Measurements from ENCODE around the gene NOX4.
"Not testable (repeated sequence)": the region's sequence is repeated elsewhere in the genome, so short reads cannot be mapped to it uniquely, and the experiment has no call there.

NOX4 gene

GRCh38 chr11:89433278-89433677 is 57.9 kb downstream of the NOX4 start:
- no peaks in the 10 kb centered on the region for H3K4me1 ChIP-seq (ENCODE audit: control insufficient read depth, insufficient read depth, low read length, poor library complexity, severe bottlenecking)
- H3K36me3 ChIP-seq (ENCODE audit: control insufficient read depth, insufficient read depth, low read length), result peaks cover 4% of the 10 kb centered on the region
- 90 to 100% methylated on average over 1 of the region's 1 CpG for WGBS, 2 experiments (ENCODE audit: insufficient coverage in 2 of 2)
- no peaks in the 10 kb centered on the region for H3K9me3 ChIP-seq (ENCODE audit: control insufficient read depth, low read length)
- no peak overlapping the region for H3K27ac ChIP-seq (ENCODE audit: low read depth, low read length, severe bottlenecking)
- no peak overlapping the region for H3K4me3 ChIP-seq (ENCODE audit: extremely low read depth, insufficient read depth, low read length, poor library complexity, severe bottlenecking)

DNA sequence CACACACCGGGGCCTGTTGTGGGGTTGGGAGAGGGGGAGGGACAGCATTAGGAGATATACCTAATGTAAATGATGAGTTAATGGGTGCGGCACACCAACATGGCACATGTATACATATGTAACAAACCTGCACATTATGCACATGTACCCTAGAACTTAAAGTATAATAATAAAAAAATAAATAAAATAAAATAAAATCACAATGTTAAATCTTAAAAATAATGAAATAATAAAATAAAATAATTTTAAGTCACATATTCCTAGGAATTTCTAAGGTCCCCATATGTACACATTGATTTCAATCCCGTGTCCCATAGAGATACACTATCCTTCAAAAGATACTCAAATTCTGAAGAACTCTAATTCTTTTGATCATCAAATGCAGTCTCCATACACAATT is 59.0 kb downstream of the NOX4 start:
- WGBS, 2 experiments (ENCODE audit: insufficient coverage in 2 of 2), result 100% methylated on average over 1 of the region's 3 CpGs
- not testable (repeated sequence) for H3K27ac ChIP-seq (ENCODE audit: low read depth, low read length, severe bottlenecking); H3K9me3 ChIP-seq (ENCODE audit: control insufficient read depth, low read length); H3K36me3 ChIP-seq (ENCODE audit: control insufficient read depth, insufficient read depth, low read length); H3K4me3 ChIP-seq (ENCODE audit: extremely low read depth, insufficient read depth, low read length, poor library complexity, severe bottlenecking); H3K4me1 ChIP-seq (ENCODE audit: control insufficient read depth, insufficient read depth, low read length, poor library complexity, severe bottlenecking)

DNA sequence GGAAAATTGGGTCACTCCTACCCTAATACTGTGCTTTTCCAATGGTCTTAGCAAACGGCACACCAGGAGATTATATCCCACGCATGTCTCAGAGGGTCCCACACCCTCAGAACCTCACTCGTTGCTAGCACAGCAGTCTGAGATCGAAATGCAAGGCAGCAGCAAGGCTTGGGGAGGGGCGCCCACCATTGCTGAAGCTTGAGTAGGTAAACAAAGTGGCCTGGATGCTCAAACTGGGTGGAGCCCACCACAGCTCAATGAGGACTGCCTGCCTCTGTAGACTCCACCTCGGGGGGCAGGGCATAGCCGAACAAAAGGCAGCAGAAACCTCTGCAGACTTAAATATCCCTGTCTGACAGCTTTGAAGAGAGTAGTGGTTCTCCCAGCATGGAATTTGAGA is 64.7 kb downstream of the NOX4 start:
- H3K9me3 ChIP-seq (ENCODE audit: control insufficient read depth, low read length); H3K36me3 ChIP-seq (ENCODE audit: control insufficient read depth, insufficient read depth, low read length); H3K27ac ChIP-seq (ENCODE audit: low read depth, low read length, severe bottlenecking); H3K4me1 ChIP-seq (ENCODE audit: control insufficient read depth, insufficient read depth, low read length, poor library complexity, severe bottlenecking); H3K4me3 ChIP-seq (ENCODE audit: extremely low read depth, insufficient read depth, low read length, poor library complexity, severe bottlenecking): not testable (repeated sequence)
- 84 to 100% methylated on average over 3 to 5 of the region's 7 CpGs for WGBS, 2 experiments (ENCODE audit: insufficient coverage in 2 of 2)

DNA sequence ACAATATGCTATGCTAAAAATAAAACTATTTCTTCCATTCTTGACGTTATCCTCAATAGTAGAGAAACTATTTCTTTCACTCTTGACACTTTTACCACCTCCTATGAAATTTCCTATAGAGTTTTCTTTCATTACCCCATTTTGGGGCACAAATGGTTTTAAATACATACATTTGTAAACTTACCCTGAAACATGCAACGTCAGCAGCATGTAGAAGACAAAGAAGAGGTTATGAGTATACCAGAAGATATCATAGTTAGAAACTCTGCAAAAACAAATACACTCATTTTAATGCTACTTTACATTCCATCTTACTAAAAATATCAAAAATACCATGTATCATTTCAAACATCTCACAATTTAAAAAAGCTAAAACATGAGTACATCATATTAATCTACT is 69.5 kb downstream of the NOX4 start:
- Histone ChIP-seq H3K36me3 (ENCODE audit: control insufficient read depth, insufficient read depth, low read length) (no peaks in the 10 kb centered on the region), H3K4me3 (ENCODE audit: extremely low read depth, insufficient read depth, low read length, poor library complexity, severe bottlenecking) (no peak overlapping the region), H3K27ac (ENCODE audit: low read depth, low read length, severe bottlenecking) (no peak overlapping the region), H3K9me3 (ENCODE audit: control insufficient read depth, low read length) (peaks cover 4% of the 10 kb centered on the region), H3K4me1 (ENCODE audit: control insufficient read depth, insufficient read depth, low read length, poor library complexity, severe bottlenecking) (no peaks in the 10 kb centered on the region)
- WGBS, 2 experiments (ENCODE audit: insufficient coverage in 2 of 2), result 80 to 100% methylated on average over 1 of the region's 2 CpGs

DNA sequence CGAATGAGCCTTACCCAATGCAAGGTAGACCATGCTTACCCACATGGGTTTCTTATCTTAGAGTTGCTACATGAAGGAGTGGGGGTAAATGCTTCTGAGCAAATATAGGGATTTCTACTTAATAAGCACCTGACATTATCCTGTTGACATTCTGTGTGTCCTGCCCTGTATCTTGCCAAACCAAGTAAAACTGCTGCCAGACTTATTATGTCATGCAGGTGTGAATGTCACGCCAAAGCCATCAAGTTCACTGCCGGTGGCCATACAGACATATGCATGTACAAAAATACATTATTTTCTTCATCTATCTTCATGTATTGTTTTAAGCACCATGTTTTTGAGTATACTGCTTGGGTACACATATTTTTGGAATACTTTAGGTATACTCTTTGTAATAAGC is 70.2 kb downstream of the NOX4 start:
- no peaks in the 10 kb centered on the region for H3K36me3 ChIP-seq (ENCODE audit: control insufficient read depth, insufficient read depth, low read length)
- WGBS, 2 experiments (ENCODE audit: insufficient coverage in 2 of 2), result 100% methylated on average over 1 of the region's 3 CpGs; no CpG with 5 or more reads in 1 of the 2 experiments
- no peak overlapping the region for H3K27ac ChIP-seq (ENCODE audit: low read depth, low read length, severe bottlenecking)
- no peaks in the 10 kb centered on the region for H3K4me1 ChIP-seq (ENCODE audit: control insufficient read depth, insufficient read depth, low read length, poor library complexity, severe bottlenecking)
- H3K4me3 ChIP-seq (ENCODE audit: extremely low read depth, insufficient read depth, low read length, poor library complexity, severe bottlenecking), result no peak overlapping the region
- H3K9me3 ChIP-seq (ENCODE audit: control insufficient read depth, low read length), result no peaks in the 10 kb centered on the region

DNA sequence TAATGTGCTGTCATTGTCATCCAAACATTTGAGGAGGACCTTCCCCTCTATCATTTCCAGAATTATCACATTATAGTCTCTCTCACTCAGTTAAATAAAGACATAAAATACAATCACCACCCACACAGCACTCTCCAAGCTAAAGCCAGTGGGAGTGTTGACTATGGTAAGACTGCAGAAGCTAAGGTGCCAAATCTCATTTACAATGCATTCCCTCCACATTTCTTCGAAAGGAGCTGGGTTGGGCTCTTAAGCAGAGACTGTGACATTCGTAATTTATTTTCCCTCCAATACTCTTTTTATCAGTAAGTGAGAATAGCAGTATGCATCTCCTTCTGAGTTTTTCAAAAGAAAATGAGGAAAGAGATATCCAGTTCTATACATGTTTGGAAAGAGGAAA is 74.2 kb downstream of the NOX4 start:
- no CpG with 5 or more reads among the region's 2 CpGs for WGBS, 2 experiments (ENCODE audit: insufficient coverage in 2 of 2)
- no peaks in the 10 kb centered on the region for H3K9me3 ChIP-seq (ENCODE audit: control insufficient read depth, low read length)

GRCh38 chr11:89411112-89411511 is 80.1 kb downstream of the NOX4 start:
- H3K4me1 ChIP-seq (ENCODE audit: control insufficient read depth, insufficient read depth, low read length, poor library complexity, severe bottlenecking); H3K4me3 ChIP-seq (ENCODE audit: extremely low read depth, insufficient read depth, low read length, poor library complexity, severe bottlenecking); H3K36me3 ChIP-seq (ENCODE audit: control insufficient read depth, insufficient read depth, low read length); H3K9me3 ChIP-seq (ENCODE audit: control insufficient read depth, low read length); H3K27ac ChIP-seq (ENCODE audit: low read depth, low read length, severe bottlenecking): not testable (repeated sequence)
- WGBS, 2 experiments (ENCODE audit: insufficient coverage in 2 of 2), result 93 to 100% methylated on average over 3 of the region's 3 CpGs

More for the DNA sequence above, 74.2 kb downstream of the NOX4 start:
- Histone ChIP-seq H3K36me3 (ENCODE audit: control insufficient read depth, insufficient read depth, low read length) (no peaks in the 10 kb centered on the region), H3K27ac (ENCODE audit: low read depth, low read length, severe bottlenecking) (no peak overlapping the region), H3K4me1 (ENCODE audit: control insufficient read depth, insufficient read depth, low read length, poor library complexity, severe bottlenecking) (no peaks in the 10 kb centered on the region), H3K4me3 (ENCODE audit: extremely low read depth, insufficient read depth, low read length, poor library complexity, severe bottlenecking) (no peak overlapping the region)

- not testable (repeated sequence) for H3K9me3 ChIP-seq (ENCODE audit: control insufficient read depth, low read length); H3K4me1 ChIP-seq (ENCODE audit: control insufficient read depth, insufficient read depth, low read length, poor library complexity, severe bottlenecking); H3K36me3 ChIP-seq (ENCODE audit: control insufficient read depth, insufficient read depth, low read length); H3K27ac ChIP-seq (ENCODE audit: low read depth, low read length, severe bottlenecking); H3K4me3 ChIP-seq (ENCODE audit: extremely low read depth, insufficient read depth, low read length, poor library complexity, severe bottlenecking)
- 80% methylated on average over 1 of the region's 1 CpG; no CpG with 5 or more reads in 1 of the 2 experiments for WGBS, 2 experiments (ENCODE audit: insufficient coverage in 2 of 2)
These were observed 80.5 kb downstream of the NOX4 start for GRCh38 chr11:89410666-89411065.

GRCh38 chr11:89408441-89408840 is 82.7 kb downstream of the NOX4 start:
- not testable (repeated sequence) for H3K9me3 ChIP-seq (ENCODE audit: control insufficient read depth, low read length); H3K36me3 ChIP-seq (ENCODE audit: control insufficient read depth, insufficient read depth, low read length)
- WGBS, 2 experiments (ENCODE audit: insufficient coverage in 2 of 2), result no CpG with 5 or more reads among the region's 2 CpGs

DNA sequence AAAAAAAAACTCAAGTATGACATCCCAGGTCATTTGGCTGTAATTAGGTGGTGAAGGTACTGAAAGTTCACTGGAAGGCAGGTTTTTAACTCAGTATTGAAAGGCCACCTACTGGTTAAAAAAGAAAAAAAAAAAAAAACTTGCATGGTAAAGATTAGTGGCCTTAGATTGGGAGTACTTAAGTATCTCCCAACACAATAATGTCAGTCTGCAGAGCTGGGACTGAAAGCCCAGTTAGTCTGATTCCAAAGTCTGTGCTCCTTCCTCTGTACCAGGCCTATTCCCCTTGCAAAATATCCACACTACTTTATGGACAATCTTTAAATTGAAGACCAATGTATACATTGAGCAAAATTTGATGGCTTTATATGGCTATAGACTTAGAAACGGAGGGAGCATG is 85.5 kb downstream of the NOX4 start:
- Histone ChIP-seq H3K9me3 (ENCODE audit: control insufficient read depth, low read length) (no peaks in the 10 kb centered on the region), H3K27ac (ENCODE audit: low read depth, low read length, severe bottlenecking) (no peak overlapping the region), H3K36me3 (ENCODE audit: control insufficient read depth, insufficient read depth, low read length) (no peaks in the 10 kb centered on the region), H3K4me3 (ENCODE audit: extremely low read depth, insufficient read depth, low read length, poor library complexity, severe bottlenecking) (no peak overlapping the region), H3K4me1 (ENCODE audit: control insufficient read depth, insufficient read depth, low read length, poor library complexity, severe bottlenecking) (peaks cover 7% of the 10 kb centered on the region)
- no CpG with 5 or more reads among the region's 1 CpG for WGBS, 2 experiments (ENCODE audit: insufficient coverage in 2 of 2)

More at GRCh38 chr11:89408441-89408840, 82.7 kb downstream of the NOX4 start:
- H3K4me1 ChIP-seq (ENCODE audit: control insufficient read depth, insufficient read depth, low read length, poor library complexity, severe bottlenecking); H3K27ac ChIP-seq (ENCODE audit: low read depth, low read length, severe bottlenecking); H3K4me3 ChIP-seq (ENCODE audit: extremely low read depth, insufficient read depth, low read length, poor library complexity, severe bottlenecking): not testable (repeated sequence)

DNA sequence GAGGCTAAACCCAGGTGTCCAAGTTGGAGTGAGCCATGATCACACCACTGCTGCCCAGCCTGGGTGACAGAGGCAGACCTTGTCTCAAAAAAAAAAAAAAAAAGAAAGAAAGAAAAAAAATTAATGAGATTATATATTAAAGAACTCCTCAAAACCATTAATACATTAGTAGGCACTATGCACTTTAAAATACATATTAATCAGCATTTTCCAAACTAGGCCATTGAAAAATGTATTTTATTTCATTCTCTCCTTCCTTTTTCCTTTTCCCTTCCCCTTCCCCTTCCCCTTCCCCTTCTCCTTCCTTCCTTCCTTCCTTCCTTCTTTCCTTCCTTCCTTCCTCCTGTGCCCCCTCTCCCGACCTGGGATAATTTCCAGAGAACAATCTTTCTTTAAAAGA is 99.5 kb downstream of the NOX4 start:
- not testable (repeated sequence) for H3K4me3 ChIP-seq (ENCODE audit: extremely low read depth, insufficient read depth, low read length, poor library complexity, severe bottlenecking); H3K27ac ChIP-seq (ENCODE audit: low read depth, low read length, severe bottlenecking); H3K4me1 ChIP-seq (ENCODE audit: control insufficient read depth, insufficient read depth, low read length, poor library complexity, severe bottlenecking); H3K36me3 ChIP-seq (ENCODE audit: control insufficient read depth, insufficient read depth, low read length); H3K9me3 ChIP-seq (ENCODE audit: control insufficient read depth, low read length)
- WGBS, 2 experiments (ENCODE audit: insufficient coverage in 2 of 2), result no CpG with 5 or more reads among the region's 1 CpG

DNA sequence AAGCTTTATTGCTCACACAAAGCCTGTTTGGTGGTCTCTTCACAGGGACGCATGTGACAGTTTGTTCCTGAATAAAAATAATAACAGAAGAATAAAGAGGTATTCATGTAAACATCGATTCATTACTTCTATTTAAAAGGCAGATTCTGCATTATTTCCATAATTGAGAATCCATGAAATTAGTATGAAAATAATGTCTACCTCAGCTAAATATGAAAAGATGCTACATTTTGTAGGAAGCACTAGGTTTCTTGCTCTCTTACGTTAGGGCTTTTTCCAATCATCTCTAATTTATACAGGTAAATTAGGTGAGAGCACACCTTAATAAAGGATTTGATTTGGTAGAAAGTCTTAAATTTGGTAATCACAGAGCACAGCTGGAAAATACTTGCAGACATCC is 103.7 kb downstream of the NOX4 start:
- H3K27ac ChIP-seq (ENCODE audit: low read depth, low read length, severe bottlenecking); H3K36me3 ChIP-seq (ENCODE audit: control insufficient read depth, insufficient read depth, low read length); H3K4me3 ChIP-seq (ENCODE audit: extremely low read depth, insufficient read depth, low read length, poor library complexity, severe bottlenecking); H3K9me3 ChIP-seq (ENCODE audit: control insufficient read depth, low read length); H3K4me1 ChIP-seq (ENCODE audit: control insufficient read depth, insufficient read depth, low read length, poor library complexity, severe bottlenecking): not testable (repeated sequence)
- WGBS, 2 experiments (ENCODE audit: insufficient coverage in 2 of 2), result no CpG with 5 or more reads among the region's 3 CpGs
